ENCODE results near the gene SLX4IP.

SLX4IP gene

DNA sequence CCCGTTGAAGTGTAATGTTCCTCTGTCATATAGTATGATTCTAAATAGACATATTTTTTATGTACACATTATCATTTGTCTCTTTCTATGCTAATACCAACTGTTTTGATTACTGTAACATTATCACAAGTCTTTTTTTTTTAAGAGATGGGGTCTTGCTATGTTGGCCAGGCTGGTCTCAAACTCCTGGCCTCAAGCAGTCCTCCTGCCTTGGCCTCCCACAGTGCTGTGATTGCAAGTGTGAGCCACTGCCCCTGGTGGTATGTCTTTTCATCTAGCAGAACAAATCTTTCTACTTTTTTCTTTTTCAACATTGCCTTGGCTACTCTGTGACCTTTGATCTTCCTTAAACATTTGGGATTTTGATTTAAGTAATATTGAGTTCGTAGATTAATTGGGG is 57.7 kb downstream of the SLX4IP start:
- no peak for DNase-seq (ENCODE audit: low read depth in 2 of 2, low spot score in 1 of 2)

GRCh38 chr20:10495173-10495572 is 60.1 kb downstream of the SLX4IP start:
- DNase-seq (ENCODE audit: low read depth in 2 of 2, low spot score in 1 of 2) = no peak

- no peak for DNase-seq (ENCODE audit: low read depth in 2 of 2, low spot score in 1 of 2)
These were observed 61.4 kb downstream of the SLX4IP start for GRCh38 chr20:10496465-10496864.

DNA sequence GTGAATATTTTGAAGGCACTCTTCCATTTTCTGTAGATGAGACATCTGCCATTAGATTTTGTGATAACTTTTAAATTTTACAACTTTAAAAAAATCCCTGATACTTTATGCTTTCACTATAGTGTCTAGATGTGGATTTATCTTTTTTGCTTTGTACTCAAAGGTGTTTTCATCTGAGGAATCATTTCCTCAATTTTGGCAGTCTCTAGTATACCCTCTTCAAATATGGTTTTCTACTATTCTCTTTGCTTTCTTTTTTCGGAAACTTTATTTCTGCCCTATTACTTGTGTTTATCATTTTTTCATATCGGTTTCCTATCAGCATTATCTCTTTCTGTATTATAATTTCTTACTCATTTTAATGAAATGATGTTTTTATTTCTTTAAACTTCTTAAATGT is 62.2 kb downstream of the SLX4IP start:
- DNase-seq (ENCODE audit: low read depth in 2 of 2, low spot score in 1 of 2) = no peak

DNA sequence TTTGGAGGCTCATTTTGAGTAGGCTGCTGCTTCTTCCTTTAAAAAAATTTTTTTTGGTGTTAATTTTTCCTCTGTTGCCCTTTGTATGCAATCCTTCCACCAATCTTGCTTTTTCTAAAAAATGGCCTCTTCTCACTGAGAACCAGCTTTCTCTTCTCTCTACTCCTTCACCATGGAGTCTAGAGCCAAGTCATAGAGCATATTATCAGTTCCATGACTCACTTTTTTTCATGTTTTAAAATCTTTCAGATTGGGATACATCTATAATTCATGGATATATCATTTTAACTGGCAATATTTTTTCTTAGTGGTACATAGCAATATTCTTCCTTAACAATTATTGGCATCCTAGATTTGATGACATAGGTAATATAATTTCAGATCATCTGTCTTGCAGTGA is 62.7 kb downstream of the SLX4IP start:
- DNase-seq (ENCODE audit: low read depth in 2 of 2, low spot score in 1 of 2) = no peak

- no peak for DNase-seq (ENCODE audit: low read depth in 2 of 2, low spot score in 1 of 2)
These were observed 63.1 kb downstream of the SLX4IP start for GRCh38 chr20:10498200-10498599.

- no peak for DNase-seq (ENCODE audit: low read depth in 2 of 2, low spot score in 1 of 2)
These were observed 66.3 kb downstream of the SLX4IP start for GRCh38 chr20:10501402-10501801.

DNA sequence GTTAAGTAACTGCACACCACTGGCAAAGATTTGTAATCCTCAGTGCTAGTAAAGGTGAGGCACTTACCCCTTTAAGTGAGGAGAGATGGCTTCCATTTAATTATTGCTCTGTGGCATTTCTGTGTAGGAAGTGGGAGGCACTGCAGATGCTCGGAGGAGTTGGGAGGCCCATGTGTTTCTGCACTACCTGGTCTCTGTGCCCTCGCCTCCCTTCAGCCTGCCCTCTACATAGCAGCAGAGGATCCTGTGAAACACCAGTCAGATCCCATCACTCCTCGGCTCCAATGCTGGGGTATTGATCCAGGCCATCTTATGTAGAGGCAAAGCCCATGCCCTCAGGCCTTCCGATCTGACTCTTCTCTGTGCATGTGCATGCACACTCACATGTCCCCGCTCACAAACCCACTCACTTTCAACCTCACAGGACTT is 67.0 kb downstream of the SLX4IP start:
- DNase-seq (ENCODE audit: low read depth in 2 of 2, low spot score in 1 of 2) = no peak

DNA sequence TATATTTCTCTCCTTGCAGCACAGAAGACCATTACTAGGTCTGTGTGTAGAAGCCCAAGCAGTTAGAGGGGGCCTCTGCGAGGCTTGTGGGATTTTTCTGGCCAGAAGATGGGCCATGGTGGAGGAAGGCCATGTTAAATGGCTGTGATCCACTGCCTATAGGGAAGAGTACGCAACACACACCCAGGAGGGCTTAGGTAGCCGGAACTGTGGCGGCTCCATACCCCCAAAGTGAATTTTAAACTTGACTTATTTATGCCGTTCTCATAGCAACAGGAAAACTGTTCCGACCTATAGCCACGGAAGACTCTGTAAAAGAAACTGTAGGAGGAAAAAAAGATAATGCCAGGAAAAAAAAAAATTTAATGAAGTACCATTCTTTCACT is 69.5 kb downstream of the SLX4IP start:
- no peak for DNase-seq (ENCODE audit: low read depth in 2 of 2, low spot score in 1 of 2)

DNA sequence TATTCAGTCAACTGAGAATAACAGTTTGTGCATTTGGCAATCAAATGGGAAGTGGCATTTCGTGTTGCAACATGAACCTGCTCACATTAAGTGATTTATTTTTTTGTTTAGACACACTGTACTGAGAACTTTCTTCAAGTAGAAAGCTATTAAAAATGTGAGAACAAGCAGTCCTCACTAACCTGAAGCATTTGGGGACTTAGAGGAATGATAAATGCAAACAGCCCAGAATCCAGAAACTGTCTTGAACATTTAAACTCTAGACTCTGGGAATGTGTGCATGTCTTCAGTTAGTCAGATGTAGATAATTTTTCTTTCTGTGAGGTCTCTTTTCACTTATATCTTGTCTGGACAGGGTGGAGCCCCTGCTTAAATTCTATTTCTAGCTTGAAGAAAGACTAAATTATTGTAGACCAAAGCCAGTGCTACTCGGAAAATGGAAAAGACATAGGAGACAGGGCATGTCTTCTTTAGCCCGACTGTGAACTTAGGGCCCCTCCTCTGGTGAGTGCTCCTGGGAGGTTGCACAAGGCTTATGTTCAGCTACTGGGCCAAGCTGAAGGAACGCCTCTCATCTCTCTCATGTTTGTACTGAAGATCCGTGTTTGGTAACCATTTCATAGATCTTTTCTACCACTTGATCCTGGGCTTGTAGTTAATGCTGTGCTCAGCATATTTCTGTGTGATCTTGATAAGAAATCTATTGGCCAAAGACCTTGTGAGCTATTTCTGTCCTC is 70.1 kb downstream of the SLX4IP start:
- no peak for DNase-seq (ENCODE audit: low read depth in 2 of 2, low spot score in 1 of 2)

GRCh38 chr20:10505827-10506226 is 70.7 kb downstream of the SLX4IP start:
- DNase-seq (ENCODE audit: low read depth in 2 of 2, low spot score in 1 of 2) = no peak

GRCh38 chr20:10507052-10507451 is 71.9 kb downstream of the SLX4IP start:
- no peak for DNase-seq (ENCODE audit: low read depth in 2 of 2, low spot score in 1 of 2)

DNA sequence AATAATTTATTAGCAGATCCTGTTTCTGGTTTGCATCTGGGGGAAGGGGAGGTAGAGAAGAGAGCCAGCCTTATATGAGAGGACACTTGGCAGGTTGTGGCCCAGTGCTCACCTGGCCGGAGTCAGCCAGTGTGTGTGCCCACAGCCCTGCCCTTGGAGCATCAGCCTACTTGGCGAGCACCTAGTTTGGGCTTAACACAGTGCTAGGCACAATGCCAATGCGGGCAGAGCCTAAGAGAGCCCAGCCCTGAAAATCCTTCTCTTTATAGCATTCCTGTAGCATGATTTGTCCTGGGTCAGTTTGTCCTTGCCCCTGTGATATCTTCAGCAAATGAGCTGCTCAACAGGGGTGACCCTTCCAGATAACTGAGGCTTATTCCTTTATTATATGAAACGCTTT is 73.0 kb downstream of the SLX4IP start:
- DNase-seq (ENCODE audit: low read depth in 2 of 2, low spot score in 1 of 2) = no peak

DNA sequence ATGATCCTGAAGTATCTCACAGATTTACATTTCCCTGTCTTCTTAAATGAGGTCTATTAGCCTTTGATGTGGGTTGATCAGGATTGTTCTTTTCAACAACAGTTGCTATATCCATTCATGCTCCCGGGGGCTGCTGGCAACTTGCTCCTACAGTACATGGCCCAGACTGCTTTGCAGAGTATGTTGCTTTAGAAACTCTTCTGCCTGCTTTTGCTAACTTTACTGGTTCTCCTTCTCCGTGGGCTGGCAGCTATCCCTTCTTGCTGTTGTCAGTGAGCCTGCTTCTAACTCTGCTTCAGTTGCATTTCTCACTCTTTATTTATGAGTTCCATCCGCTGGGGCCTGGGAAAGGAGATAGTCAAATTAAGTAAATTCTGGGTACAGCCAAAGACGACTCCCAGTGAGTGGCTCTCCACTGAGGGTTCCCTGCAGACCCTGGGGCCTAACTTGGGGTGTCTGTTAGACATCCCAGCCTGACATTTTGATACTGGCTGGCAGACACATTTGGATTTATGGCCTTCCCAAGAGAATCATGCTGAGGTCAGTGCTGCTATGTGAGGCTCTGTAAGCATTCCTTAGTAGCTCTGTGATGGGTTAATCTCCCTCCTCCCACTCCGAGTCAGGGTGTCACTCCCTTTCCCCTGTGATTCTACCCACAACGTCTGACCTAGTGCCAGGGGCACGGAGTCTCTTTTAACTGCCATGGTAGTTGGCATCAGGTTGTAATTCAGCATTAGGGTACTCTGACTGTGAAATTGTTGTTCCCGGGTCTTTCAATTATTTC is 73.6 kb downstream of the SLX4IP start:
- DNase-seq (ENCODE audit: low read depth in 2 of 2, low spot score in 1 of 2) = no peak

GRCh38 chr20:10509376-10509775 is 74.3 kb downstream of the SLX4IP start:
- DNase-seq (ENCODE audit: low read depth in 2 of 2, low spot score in 1 of 2) = no peak

DNA sequence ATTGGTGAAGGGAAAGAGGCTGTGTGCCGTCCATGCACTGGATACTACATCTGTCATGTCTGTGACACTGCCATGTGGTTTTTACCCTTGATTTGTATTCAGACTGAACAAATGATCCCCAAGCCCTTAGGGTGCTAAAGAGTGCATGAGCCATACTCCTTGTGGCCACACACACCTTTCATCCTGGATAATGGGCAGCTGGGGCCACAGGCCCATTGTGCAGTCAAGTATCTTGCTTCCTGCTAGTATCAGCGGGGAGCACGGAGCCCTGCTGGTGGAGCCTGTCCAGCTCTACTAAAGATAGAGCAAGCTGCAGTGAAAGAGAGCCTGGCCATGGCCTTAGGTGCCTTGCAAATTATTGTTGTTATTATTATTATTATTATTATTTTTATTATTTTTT is 75.1 kb downstream of the SLX4IP start:
- no peak for DNase-seq (ENCODE audit: low read depth in 2 of 2, low spot score in 1 of 2)

DNA sequence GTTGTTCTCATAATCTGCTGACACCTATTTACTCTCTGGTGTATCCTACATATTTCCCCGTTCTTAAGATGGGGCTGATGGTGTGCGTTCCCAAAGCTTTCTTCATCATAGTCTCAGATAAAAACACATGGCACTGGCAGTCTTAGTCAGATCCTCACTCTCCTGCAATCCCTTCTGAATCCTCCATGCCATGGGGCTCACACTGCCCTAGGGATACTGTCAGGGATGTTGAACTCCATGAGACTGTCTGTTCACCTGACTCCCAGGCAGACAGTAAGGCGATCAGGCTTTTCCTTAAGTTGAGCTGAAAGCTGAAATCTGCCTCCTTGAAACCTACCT is 76.0 kb downstream of the SLX4IP start:
- no peak for DNase-seq (ENCODE audit: low read depth in 2 of 2, low spot score in 1 of 2)

DNA sequence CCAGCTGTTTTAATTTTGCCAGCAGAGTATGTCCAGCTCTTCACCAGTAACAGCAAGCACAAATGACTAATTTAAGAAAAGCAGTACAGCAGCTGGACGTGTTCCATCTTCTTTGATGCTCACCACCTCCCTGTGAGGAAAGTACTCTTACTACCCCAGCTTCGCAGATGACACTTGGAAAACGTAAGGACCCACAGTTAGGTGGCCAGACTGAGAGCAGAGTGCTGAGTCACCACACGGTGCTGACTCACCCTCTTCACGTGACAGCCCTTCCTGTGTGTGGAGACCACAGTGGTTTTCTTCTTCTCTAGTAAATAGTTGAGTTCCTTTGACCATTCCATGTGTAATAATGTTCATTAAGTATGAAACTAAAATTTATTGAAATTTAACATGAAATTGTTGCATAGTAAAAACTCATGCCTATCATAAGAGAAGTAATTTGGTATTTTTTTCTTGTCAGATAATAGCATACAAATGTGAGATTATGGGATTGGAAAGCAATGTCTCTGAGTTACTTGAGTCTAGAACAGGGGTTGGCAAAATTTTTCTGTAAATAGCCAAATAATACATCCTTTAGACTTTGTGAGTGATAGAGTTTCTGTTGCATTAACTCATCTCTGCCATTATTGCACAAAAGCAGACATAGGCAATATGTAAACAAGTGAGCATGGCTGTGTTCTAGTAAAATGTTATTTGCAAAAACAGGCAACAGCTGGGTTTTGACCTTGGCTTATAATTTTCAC is 76.6 kb downstream of the SLX4IP start:
- DNase-seq (ENCODE audit: low read depth in 2 of 2, low spot score in 1 of 2) = peak; percentile 43 to 55

GRCh38 chr20:10513061-10513460 is 78.0 kb downstream of the SLX4IP start:
- DNase-seq (ENCODE audit: low read depth in 2 of 2, low spot score in 1 of 2) = no peak

- no peak for DNase-seq (ENCODE audit: low read depth in 2 of 2, low spot score in 1 of 2)
These were observed 78.9 kb downstream of the SLX4IP start for GRCh38 chr20:10513931-10514575.

- DNase-seq (ENCODE audit: low read depth in 2 of 2, low spot score in 1 of 2) = no peak
These were observed 81.4 kb downstream of the SLX4IP start for GRCh38 chr20:10516529-10516928.
